MM.1S (cell line): ENCODE measurements around the gene CMTR2.

Experiments used
- CTCF ChIP-seq: fragments of 300-600 bp; sonication (generic); IDR thresholded peaks from 2 replicates; pipeline ENCODE4 v1.5.1; 2016; ENCODE audit warnings: antibody characterized with exemption, low read length, mixed read lengths
- EZH2 ChIP-seq: fragments of 300-600 bp; sonication (generic); optimal IDR thresholded peaks from 2 replicates; pipeline ENCODE3; 2017; ENCODE audit warnings: low read depth, mild to moderate bottlenecking, antibody characterized with exemption, low read length, mixed read lengths

GRCh38 chr16:71283612-71284011 lies 5.6 kb downstream of the CMTR2 start:
- TF ChIP-seq CTCF (no peak), EZH2 (no peak)
